GM12891 (cell line): ENCODE measurements around the gene RNF157.

ENCODE experiments used
- PAX5 ChIP-seq: IDR thresholded peaks from 2 replicates; pipeline ENCODE4 v1.6.1; 2011; ENCODE audit warnings: low read length, moderate library complexity, mild to moderate bottlenecking; ENCODE audit not compliant: insufficient read depth, severe bottlenecking
- POLR2A ChIP-seq: IDR thresholded peaks from 2 replicates; pipeline ENCODE4 v1.6.1; 2011; ENCODE audit warnings: low read depth, low read length, control low read depth
- POLR2AphosphoS5 ChIP-seq: IDR thresholded peaks from 2 replicates; pipeline ENCODE4 v1.6.1; 2011; ENCODE audit warnings: low read depth, low read length, control low read depth
- POU2F2 ChIP-seq: IDR thresholded peaks from 2 replicates; pipeline ENCODE4 v1.6.1; 2011; ENCODE audit warnings: low read depth, mild to moderate bottlenecking, control low read depth, low read length, moderate library complexity
- SPI1 ChIP-seq: IDR thresholded peaks from 2 replicates; pipeline ENCODE4 v1.6.1; 2011; ENCODE audit warnings: low read depth, low read length, control low read depth
- TAF1 ChIP-seq: IDR thresholded peaks from 2 replicates; pipeline ENCODE4 v1.6.1; 2011; ENCODE audit warnings: low read depth, low read length, control low read depth

GRCh38 chr17:76197911-76198310 lies 42.4 kb downstream of the RNF157 start:
- TF ChIP-seq POLR2A (no peak), TAF1 (no peak), POLR2AphosphoS5 (no peak), PAX5 (no peak), POU2F2 (no peak), SPI1 (no peak)
